ENCODE results near the gene MED8.
"Not testable (repeated sequence)": the region's sequence is repeated elsewhere in the genome, so short reads cannot be mapped to it uniquely, and the experiment has no call there.

The MED8 gene

GRCh38 chr1:43405219-43405875, 15.7 kb upstream of the MED8 start:
- H3K27ac ChIP-seq = peak overlapping the region; percentile 57
- no peak for TF ChIP-seq CTCF (conservative IDR thresholded peaks at IDR 0.05)

- TF ChIP-seq CTCF (conservative IDR thresholded peaks at IDR 0.05) = no peak
- H3K27ac ChIP-seq = peak overlapping the region; percentile 57; the same call in 1 of the 2 replicates
Measured at GRCh38 chr1:43404353-43404752, 14.8 kb upstream of the MED8 start.

DNA sequence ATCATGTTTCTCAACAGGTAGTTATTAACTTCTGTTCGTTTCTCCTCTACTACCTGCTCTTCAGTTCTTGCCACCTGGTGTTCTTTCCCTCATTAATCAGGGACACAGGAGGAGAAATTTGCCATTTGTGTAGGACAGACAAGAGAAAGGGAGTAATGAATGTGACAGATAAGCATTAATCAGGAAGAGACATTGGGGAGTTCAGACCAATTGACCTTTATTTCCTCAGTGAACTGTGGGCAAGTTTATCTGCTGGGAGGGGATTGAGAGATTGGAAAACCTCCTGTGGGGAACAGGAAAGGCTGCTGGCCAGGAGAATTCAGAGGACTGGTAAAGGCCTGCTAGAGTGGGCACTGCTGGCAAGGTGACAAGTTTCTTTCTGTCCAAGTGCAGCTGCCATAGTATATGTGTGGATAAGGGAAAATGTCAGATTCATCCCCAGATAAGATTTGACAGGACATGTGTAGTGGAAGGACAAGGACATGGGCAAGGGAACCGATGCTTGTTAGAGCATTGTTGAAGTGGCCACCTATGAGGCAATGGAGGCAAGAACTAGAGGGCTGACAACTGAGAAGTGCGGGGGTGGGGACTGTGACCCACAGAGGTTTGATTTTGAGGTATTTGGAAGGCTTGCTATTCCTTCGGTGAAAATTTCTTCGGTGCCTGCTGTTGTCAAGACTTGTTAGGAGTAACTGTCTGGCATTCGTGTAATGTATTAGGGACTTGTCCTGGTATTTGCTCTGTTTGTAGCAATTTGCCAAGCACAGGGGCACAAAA, 12.7 kb upstream of the MED8 start:
- no peak for TF ChIP-seq CTCF (conservative IDR thresholded peaks at IDR 0.05)
- no peak overlapping the region for H3K27ac ChIP-seq

DNA sequence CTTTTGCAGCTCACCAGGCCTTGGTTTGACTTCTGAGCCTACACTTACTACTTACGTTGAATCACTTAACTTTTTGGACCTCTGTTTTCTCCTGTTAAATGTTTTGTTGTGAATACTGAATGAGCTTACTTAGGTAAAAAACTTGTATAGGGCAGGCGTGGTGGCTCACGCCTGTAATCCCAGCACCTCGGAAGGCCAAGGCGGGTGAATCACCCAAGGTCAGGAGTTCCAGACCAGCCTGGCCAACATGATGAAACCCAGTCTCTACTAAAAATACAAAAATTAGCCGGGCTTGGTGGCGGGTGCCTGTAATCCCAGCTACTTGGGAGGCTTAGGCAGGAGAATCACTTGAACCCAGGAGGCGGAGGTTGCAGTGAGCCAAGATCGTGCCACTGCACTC, 10.8 kb upstream of the MED8 start:
- not testable (repeated sequence) for H3K27ac ChIP-seq

DNA sequence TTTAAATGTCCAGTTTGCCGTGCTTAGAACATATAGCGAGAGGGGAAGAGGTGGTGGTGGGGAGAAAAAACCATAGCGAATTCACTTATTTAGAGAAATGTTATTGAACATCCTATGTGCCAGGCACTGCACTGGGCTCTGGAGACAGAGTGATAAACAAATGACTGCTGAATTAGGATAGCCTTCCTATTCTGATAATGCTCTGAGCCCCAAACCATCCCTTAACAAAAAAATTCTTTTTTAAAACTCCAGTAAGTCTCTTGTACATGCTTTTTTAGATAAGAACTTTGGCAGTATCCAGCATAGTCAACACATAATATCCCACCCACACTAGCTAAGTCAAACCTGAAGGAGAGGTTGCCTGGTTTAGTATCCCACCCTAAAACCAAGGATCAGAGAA, 8.6 kb upstream of the MED8 start:
- TF ChIP-seq CTCF (conservative IDR thresholded peaks at IDR 0.05) = no peak
- peak overlapping the region; percentile 83 for H3K27ac ChIP-seq

DNA sequence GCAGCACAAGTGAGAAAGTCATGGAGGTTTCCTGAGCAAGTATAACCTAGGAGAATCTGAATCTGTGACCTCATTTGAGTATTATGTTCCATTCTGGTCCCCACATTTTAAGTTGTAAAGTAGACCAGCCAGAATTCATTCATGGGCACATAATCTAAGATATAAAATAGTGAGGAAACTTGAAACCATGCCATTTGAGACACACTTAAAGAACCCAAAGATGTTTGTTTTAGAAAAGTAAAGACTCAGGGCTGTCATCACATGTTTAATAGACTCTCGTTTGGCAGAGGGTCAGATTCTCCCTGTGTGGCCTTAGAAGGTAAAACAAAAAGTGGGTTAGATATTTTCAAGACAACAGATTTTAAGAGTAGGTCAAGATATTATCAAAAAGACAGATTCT, 6.5 kb upstream of the MED8 start:
- peak overlapping the region; percentile 83 for H3K27ac ChIP-seq
- TF ChIP-seq CTCF (conservative IDR thresholded peaks at IDR 0.05) = no peak

DNA sequence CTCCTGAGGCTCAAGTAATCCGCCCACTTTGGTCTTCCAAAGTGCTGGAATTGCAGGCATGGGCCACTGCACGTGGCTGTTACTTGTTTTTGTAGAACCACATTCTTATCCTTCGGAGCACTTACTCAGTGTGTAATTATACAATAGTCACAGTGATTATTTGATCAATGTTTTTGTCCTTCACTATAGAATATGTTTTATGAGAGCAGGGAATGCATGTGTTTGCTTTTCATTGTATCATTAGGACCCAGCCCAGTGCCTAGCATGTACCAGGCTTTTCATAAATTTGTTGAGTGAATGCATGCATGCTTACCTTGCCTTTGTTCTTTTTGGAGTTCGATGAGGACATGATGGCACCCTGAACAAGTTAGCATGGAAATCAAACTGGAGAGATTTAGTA, 5.9 kb upstream of the MED8 start:
- peak overlapping the region; percentile 83 for H3K27ac ChIP-seq
- no peak for TF ChIP-seq CTCF (conservative IDR thresholded peaks at IDR 0.05)

GRCh38 chr1:43392702-43393101, 3.1 kb upstream of the MED8 start:
- TF ChIP-seq CTCF (conservative IDR thresholded peaks at IDR 0.05) = no peak
- peak overlapping the region; percentile 32; the same call in 1 of the 2 replicates for H3K27ac ChIP-seq

Data from VCaP (cell line).